GM19193 (cell line): ENCODE data around the gene HMCN2.

ENCODE experiments used
- POLR2A ChIP-seq: IDR thresholded peaks from 4 replicates; pipeline ENCODE4 v1.6.1; 2011; ENCODE audit not compliant: insufficient read depth, insufficient read length; ENCODE audit errors: extremely low read depth

HMCN2 gene

GRCh38 chr9:130345009-130345896, 79.7 kb downstream of the HMCN2 start:
- TF ChIP-seq POLR2A: no peak

GRCh38 chr9:130345897-130346385, 80.4 kb downstream of the HMCN2 start:
- no peak for TF ChIP-seq POLR2A

- TF ChIP-seq POLR2A: no peak
Observed at GRCh38 chr9:130346431-130346830, 80.9 kb downstream of the HMCN2 start.

- TF ChIP-seq POLR2A: no peak
Observed at GRCh38 chr9:130347036-130347435, 81.5 kb downstream of the HMCN2 start.

- TF ChIP-seq POLR2A: no peak
Observed at GRCh38 chr9:130347931-130348330, 82.4 kb downstream of the HMCN2 start.

GRCh38 chr9:130348341-130348740, 82.8 kb downstream of the HMCN2 start:
- TF ChIP-seq POLR2A: no peak

- TF ChIP-seq POLR2A: no peak
Observed at GRCh38 chr9:130348881-130349280, 83.3 kb downstream of the HMCN2 start.

- TF ChIP-seq POLR2A: no peak
Observed at GRCh38 chr9:130349398-130349797, 83.8 kb downstream of the HMCN2 start.

GRCh38 chr9:130351343-130351742, 85.8 kb downstream of the HMCN2 start:
- TF ChIP-seq POLR2A: no peak

GRCh38 chr9:130352081-130352480, 86.5 kb downstream of the HMCN2 start:
- TF ChIP-seq POLR2A: no peak

GRCh38 chr9:130352586-130353285, 87.2 kb downstream of the HMCN2 start:
- no peak for TF ChIP-seq POLR2A

GRCh38 chr9:130354378-130354777, 88.8 kb downstream of the HMCN2 start:
- no peak for TF ChIP-seq POLR2A

GRCh38 chr9:130354806-130355205, 89.2 kb downstream of the HMCN2 start:
- no peak for TF ChIP-seq POLR2A

GRCh38 chr9:130356033-130356432, 90.5 kb downstream of the HMCN2 start:
- TF ChIP-seq POLR2A: no peak

- TF ChIP-seq POLR2A: no peak
Observed at GRCh38 chr9:130356877-130357584, 91.5 kb downstream of the HMCN2 start.
